HCT116 (cell line): ENCODE measurements around the gene NPIPB8. TPM values are rescaled to one million over a fixed set of nuclear protein-coding genes. Genes with fewer than 3 reads are reported as not detected.

Experiments used
- ATAC-seq: fragments of 200-7000 bp; cut with Tn5 transposase; 2 replicates; pipeline ENCODE4 v1.9.1; 2020; ENCODE audit warnings: mild to moderate bottlenecking, moderate library complexity
- BruUV-seq: library from RNA; stranded (reverse); fragments of 400-500 nt; replicated peaks from 2 replicates; lab custom pipeline; 2021; lab: Mats Ljungman, UMichigan
- CTCF ChIA-PET: fragments of 300-600 bp; sonication (Branson Sonifier 250); formaldehyde crosslinking; loops from one replicate; lab custom pipeline; 2021; ENCODE audit warnings: antibody characterized with exemption; lab: Charles Lee
- POLR2A ChIA-PET: fragments of 300-600, 350-600 bp; sonication (Branson Sonifier 250); formaldehyde crosslinking; loops from one replicate; lab custom pipeline; 2021; ENCODE audit warnings: antibody characterized with exemption; lab: Charles Lee
- RAD21 ChIA-PET, 2 experiments: fragments of 300-600 bp; sonication (Branson Sonifier 250); formaldehyde crosslinking; loops; one replicate each; lab custom pipeline; 2023; ENCODE audit warnings: low total read pairs in 2 of 2; ENCODE audit not compliant: uncharacterized antibody in 2 of 2, unreplicated experiment in 2 of 2, low non-redundant PET in 1 of 2; lab: Charles Lee
- DNase-seq: peaks from one replicate; pipeline ENCODE4 v3.0.0-alpha.2; 2010; ENCODE audit warnings: low read depth, low spot score
- H2AFZ ChIP-seq: fragments of 200-600 bp; shearing (Covaris generic), sonication (generic); 2 replicates; pipeline ENCODE4 v1.6.1; 2017; ENCODE audit warnings: low read depth, mixed run types, mixed read lengths, antibody characterized with exemption, low read length; ENCODE audit not compliant: poor library complexity, severe bottlenecking
- H3K27ac ChIP-seq: 2 replicates; pipeline ENCODE4 v1.5.1; 2012; ENCODE audit warnings: low read depth, low read length
- H3K27me3 ChIP-seq: fragments of 200-600 bp; sonication (generic); 2 replicates; pipeline ENCODE4 v1.6.1; 2016; ENCODE audit warnings: mixed run types, low read length, mixed read lengths; ENCODE audit not compliant: insufficient read depth
- H3K36me3 ChIP-seq, 2 experiments: fragments of 200-500 bp in 1 of 2; fragments of 200-600 bp in 1 of 2; sonication (Bioruptor generic) in 1 of 2; sonication (generic) in 1 of 2; 2 replicates each; pipeline versions ENCODE4 v1.5.1 to v1.6.1; 2014 to 2016; ENCODE audit warnings: low read length in 2 of 2, inconsistent platforms in 1 of 2, mixed read lengths in 1 of 2, mixed run types in 1 of 2; ENCODE audit not compliant: insufficient read depth in 2 of 2, control insufficient read depth in 1 of 2
- H3K4me1 ChIP-seq, 2 experiments: fragments of 200-600 bp in 1 of 2; sonication (generic) in 1 of 2; 2 replicates each; pipeline versions ENCODE4 v1.5.1 to v1.6.1; 2012 to 2017; ENCODE audit warnings: low read length in 2 of 2, inconsistent platforms in 1 of 2, mild to moderate bottlenecking in 1 of 2, mixed read lengths in 1 of 2, mixed run types in 1 of 2, moderate library complexity in 1 of 2; ENCODE audit not compliant: insufficient read depth in 2 of 2, control insufficient read depth in 1 of 2
- H3K4me2 ChIP-seq: fragments of 200-600 bp; sonication (generic); 2 replicates; pipeline ENCODE4 v1.6.1; 2017; ENCODE audit warnings: mixed run types, low read length, mixed read lengths
- H3K4me3 ChIP-seq, 2 experiments: fragments of 200-600 bp in 1 of 2; sonication (generic) in 1 of 2; replicated peaks in 1 of 2; 2 replicates each; pipeline ENCODE4 v1.5.1; 2011 to 2016; ENCODE audit warnings: low read length in 2 of 2, control low read depth in 1 of 2, low read depth in 1 of 2, mild to moderate bottlenecking in 1 of 2, mixed read lengths in 1 of 2, mixed run types in 1 of 2
- H3K79me2 ChIP-seq: fragments of 200-600 bp; sonication (generic); 2 replicates; pipeline ENCODE4 v1.6.1; 2017; ENCODE audit warnings: mild to moderate bottlenecking, mixed run types, low read length, moderate library complexity, mixed read lengths; ENCODE audit not compliant: insufficient read depth
- H3K9ac ChIP-seq: fragments of 200-600 bp; sonication (generic); 2 replicates; pipeline ENCODE4 v1.6.1; 2016; ENCODE audit warnings: low read length, mixed read lengths
- H3K9me2 ChIP-seq: fragments of 200-600 bp; sonication (generic), shearing (Covaris generic); 2 replicates; pipeline ENCODE4 v1.6.1; 2017; ENCODE audit warnings: mixed run types, mild to moderate bottlenecking, moderate library complexity; ENCODE audit not compliant: insufficient read depth
- H3K9me3 ChIP-seq, 2 experiments: fragments of 200-500 bp in 1 of 2; fragments of 200-600 bp in 1 of 2; sonication (Bioruptor generic) in 1 of 2; sonication (generic) in 1 of 2; 2 replicates each; pipeline ENCODE4 v1.6.1; 2014 to 2017; ENCODE audit warnings: low read length in 2 of 2, mixed read lengths in 2 of 2, inconsistent platforms in 1 of 2, low read depth in 1 of 2, mild to moderate bottlenecking in 1 of 2, mixed run types in 1 of 2, moderate library complexity in 1 of 2; ENCODE audit not compliant: control insufficient read depth in 1 of 2, insufficient read depth in 1 of 2
- H4K20me1 ChIP-seq: fragments of 200-600 bp; sonication (generic), shearing (Covaris generic); 2 replicates; pipeline ENCODE4 v1.6.1; 2017; ENCODE audit warnings: mixed run types, mild to moderate bottlenecking, moderate library complexity; ENCODE audit not compliant: insufficient read depth
- ATF3 ChIP-seq: IDR thresholded peaks from 2 replicates; pipeline ENCODE4 v1.6.1; 2012
- CBX3 ChIP-seq: IDR thresholded peaks from 2 replicates; pipeline ENCODE4 v1.6.1; 2012; ENCODE audit warnings: low read depth
- CEBPB ChIP-seq: IDR thresholded peaks from 2 replicates; pipeline ENCODE4 v1.6.1; 2012; ENCODE audit warnings: low read depth
- EGR1 ChIP-seq: IDR thresholded peaks from 2 replicates; pipeline ENCODE4 v1.6.1; 2012; ENCODE audit warnings: low read depth
- ELF1 ChIP-seq: IDR thresholded peaks from 2 replicates; pipeline ENCODE4 v1.6.1; 2012; ENCODE audit warnings: low read depth, borderline replicate concordance
- EZH2 ChIP-seq: fragments of 200-600 bp; sonication (generic); IDR thresholded peaks from 2 replicates; pipeline ENCODE4 v1.6.1; 2017; ENCODE audit warnings: antibody characterized with exemption, mixed run types
- EZH2phosphoT487 ChIP-seq: fragments of 200-600 bp; IDR thresholded peaks from 2 replicates; pipeline ENCODE4 v1.6.1; 2018; ENCODE audit warnings: antibody characterized with exemption, borderline replicate concordance
- FOSL1 ChIP-seq: IDR thresholded peaks from 2 replicates; pipeline ENCODE4 v1.6.1; 2012; ENCODE audit warnings: low read depth
- JUND ChIP-seq: IDR thresholded peaks from 2 replicates; pipeline ENCODE4 v1.6.1; 2012
- MAX ChIP-seq: IDR thresholded peaks from 2 replicates; pipeline ENCODE4 v1.6.1; 2012
- POLR2A ChIP-seq: IDR thresholded peaks from 2 replicates; pipeline ENCODE4 v1.7.0; 2011; ENCODE audit warnings: borderline replicate concordance; ENCODE audit not compliant: insufficient read depth, insufficient read length; ENCODE audit errors: extremely low read depth
- POLR2AphosphoS5 ChIP-seq: IDR thresholded peaks from 2 replicates; pipeline ENCODE4 v1.6.1; 2011; ENCODE audit warnings: mild to moderate bottlenecking, low read depth, low read length, moderate library complexity
- RAD21 ChIP-seq: IDR thresholded peaks from 2 replicates; pipeline ENCODE4 v1.6.1; 2012; ENCODE audit warnings: low read depth, mild to moderate bottlenecking
- REST ChIP-seq: IDR thresholded peaks from 2 replicates; pipeline ENCODE4 v1.6.1; 2012; ENCODE audit warnings: low read depth
- SIN3A ChIP-seq: IDR thresholded peaks from 2 replicates; pipeline ENCODE4 v1.6.1; 2012; ENCODE audit warnings: low read depth
- SP1 ChIP-seq: IDR thresholded peaks from 2 replicates; pipeline ENCODE4 v1.6.1; 2012; ENCODE audit warnings: low read depth
- SRF ChIP-seq: IDR thresholded peaks from 2 replicates; pipeline ENCODE4 v1.6.1; 2012; ENCODE audit warnings: low read depth
- TCF7L2 ChIP-seq: IDR thresholded peaks from 2 replicates; pipeline ENCODE4 v1.7.0; 2011; ENCODE audit warnings: borderline replicate concordance, inconsistent platforms; ENCODE audit not compliant: insufficient read depth, insufficient read length; ENCODE audit errors: extremely low read depth
- ZBTB33 ChIP-seq: IDR thresholded peaks from 2 replicates; pipeline ENCODE4 v1.6.1; 2011; ENCODE audit warnings: mild to moderate bottlenecking, low read length, moderate library complexity; ENCODE audit not compliant: insufficient replicate concordance; ENCODE audit errors: extremely low read depth
- ZFX ChIP-seq: fragments of 450-650 bp; IDR thresholded peaks from 2 replicates; pipeline ENCODE4 v1.6.1; 2017
- intact Hi-C: fragments of 100-400 bp; cut with micrococcal nuclease; formaldehyde crosslinking; loops from 2 replicates; pipeline ENCODE4 v1.10.0; 2022
- total RNA-seq: library from RNA; stranded (reverse); gene quantifications from one replicate; pipeline ENCODE4 v1.2.1, GENCODE V29; 2021; ENCODE audit not compliant: unreplicated experiment

The NPIPB8 gene
- total RNA-seq, 1 experiment from 2014 or later, result 0.79 TPM

GRCh38 chr16:28596115-28596630 is 41.7 kb upstream of the NPIPB8 start:
- Histone ChIP-seq H3K27me3 (no peaks in the 10 kb centered on the region), H3K36me3 (no peaks in the 10 kb centered on the region), H3K9me2 (no peaks in the 10 kb centered on the region), H3K4me3 (peak overlapping the region in 1 of 2 experiments; percentile 20; a peak in 2 of 4 replicates), H3K79me2 (no peaks in the 10 kb centered on the region)
- no TSS peak for BruUV-seq
- intact Hi-C loops, result no loop called here
- no peak for TF ChIP-seq SRF
- TF ChIP-seq CBX3, result no peak
- TF ChIP-seq FOSL1, result no peak
- no peak for TF ChIP-seq ZBTB33
- TF ChIP-seq JUND, result no peak
- no peak for TF ChIP-seq EGR1
- no peak for TF ChIP-seq ZFX
- TF ChIP-seq CEBPB, result no peak
- no peak for TF ChIP-seq EZH2phosphoT487
- TF ChIP-seq POLR2AphosphoS5, result no peak
- no peak for TF ChIP-seq TCF7L2
- no peak for TF ChIP-seq SP1
- TF ChIP-seq POLR2A, result no peak
- no peak for TF ChIP-seq EZH2
- no peak for TF ChIP-seq ELF1
- no peak for TF ChIP-seq SIN3A
- TF ChIP-seq RAD21, result no peak
- TF ChIP-seq MAX, result no peak
- no peak for TF ChIP-seq REST
- TF ChIP-seq ATF3, result no peak
- TF ChIP-seq, all 23 proteins: peak for 0
- ChIA-PET CTCF (no interaction called here), RAD21 (interaction anchor here in 1 of 2 experiments (0.9 kb wide), 1 partner anchor 13 kb away, joined by 3 read pairs; no protein-coding TSS in a partner anchor), POLR2A (no interaction called here)
- Histone ChIP-seq H3K9ac (peak overlapping the region; percentile 24; the same call in 1 of the 2 replicates), H2AFZ (no peak overlapping the region), H3K4me1 (peaks cover 21 to 22% of the 10 kb centered on the region in 2 experiments), H4K20me1 (no peaks in the 10 kb centered on the region), H3K4me2 (peak overlapping the region; percentile 46), H3K9me3 (no peaks in the 10 kb centered on the region), H3K27ac (peak overlapping the region; percentile 55)
- ATAC-seq, result no peak
- no peak for DNase-seq
